ENCODE results near the gene ADGRA3. TPM values are rescaled to one million over a fixed set of nuclear protein-coding genes. Genes with fewer than 3 reads are reported as not detected.

The ADGRA3 gene
- total RNA-seq, 1 experiment from 2014 or later: 56.5 TPM

GRCh38 chr4:22339491-22339890 lies 176.4 kb downstream of the ADGRA3 start:
- H3K27ac Mint-ChIP-seq: no peak overlapping the region
- Histone ChIP-seq H4K5ac (ENCODE audit: insufficient read length, low read depth, low read length) (no peak overlapping the region), H3K9me3 (ENCODE audit: control insufficient read depth, low read depth, low read length) (no peaks in the 10 kb centered on the region), H3K18ac (ENCODE audit: insufficient read length, low read depth, low read length) (no peak overlapping the region), H3K56ac (ENCODE audit: insufficient read length, low read depth, low read length) (no peak overlapping the region), H2BK15ac (ENCODE audit: low read depth, low read length) (no peak overlapping the region), H3K4ac (ENCODE audit: low read depth, low read length) (no peak overlapping the region), H2BK12ac (ENCODE audit: insufficient read length, low read depth, low read length) (no peak overlapping the region), H3K27ac (ENCODE audit: insufficient read length, low read depth, low read length) (no peak overlapping the region), H3K4me2 (ENCODE audit: insufficient read depth, insufficient read length, low read length) (no peak overlapping the region), H3K23ac (ENCODE audit: insufficient read length, low read depth, low read length) (no peak overlapping the region), H3T11ph (ENCODE audit: low read length) (no peak overlapping the region), H3K9ac (ENCODE audit: extremely low read depth, insufficient read length, low read length) (no peak overlapping the region), H2BK5ac (ENCODE audit: insufficient read length, low read length) (no peak overlapping the region), H3K27me3 (ENCODE audit: insufficient read depth, low read length) (no peaks in the 10 kb centered on the region), H3K79me2 (ENCODE audit: insufficient read depth, low read length) (no peaks in the 10 kb centered on the region), H3K14ac (ENCODE audit: insufficient read depth, low read length) (no peak overlapping the region), H2BK20ac (ENCODE audit: low read depth, low read length, poor library complexity, severe bottlenecking) (no peak overlapping the region), H3K4me1 (ENCODE audit: insufficient read depth, low read length) (no peaks in the 10 kb centered on the region), H4K8ac (replicated peaks; ENCODE audit: insufficient read length, low read depth, low read length) (no peak overlapping the region), H4K91ac (ENCODE audit: insufficient read length, low read depth, low read length) (no peak overlapping the region), H3K79me1 (ENCODE audit: insufficient read depth, low read depth, low read length, poor library complexity, severe bottlenecking) (no peaks in the 10 kb centered on the region), H2AK5ac (ENCODE audit: insufficient read length, low read length) (no peak overlapping the region), H4K20me1 (ENCODE audit: control insufficient read depth, insufficient read depth, insufficient read length) (no peaks in the 10 kb centered on the region), H2BK120ac (ENCODE audit: low read depth, low read length, poor library complexity, severe bottlenecking) (no peak overlapping the region), H3K23me2 (ENCODE audit: insufficient read length, low read depth, low read length, poor library complexity, severe bottlenecking) (no peaks in the 10 kb centered on the region), H2AFZ (ENCODE audit: low read length) (no peak overlapping the region)
- H3K27me3 Mint-ChIP-seq (ENCODE audit: low read depth): no peaks in the 10 kb centered on the region
- H3K4me1 Mint-ChIP-seq: peaks cover 0 to 3% of the 10 kb centered on the region in 2 experiments; a peak in 1 of 4 replicates
- no peak for DNase-seq
- WGBS (ENCODE audit: extremely low coverage, insufficient read length, low lambda C conversion rate): no CpG with 5 or more reads among the region's 5 CpGs
- H3K4me3 Mint-ChIP-seq: no peak overlapping the region
- TF ChIP-seq CTCF (conservative IDR thresholded peaks at IDR 0.05): no peak
- peaks cover 8% of the 10 kb centered on the region in 3 experiments; a peak in 6 of 7 replicates for H3K36me3 Mint-ChIP-seq (ENCODE audit: insufficient read depth in 1 of 3, low read depth in 3 of 3)
- peaks cover 3 to 8% of the 10 kb centered on the region in 2 experiments; a peak in 2 of 5 replicates for H3K9me3 Mint-ChIP-seq

Data from H9 (cell line).